HG02623 (cell line): ENCODE data around the gene ADAMTS17.

ENCODE experiments used
- ATAC-seq: cut with Tn5 transposase; IDR thresholded peaks from one replicate; pipeline ENCODE4 v1.9.1; 2021; ENCODE audit warnings: moderate library complexity; ENCODE audit not compliant: unreplicated experiment

The ADAMTS17 gene

DNA sequence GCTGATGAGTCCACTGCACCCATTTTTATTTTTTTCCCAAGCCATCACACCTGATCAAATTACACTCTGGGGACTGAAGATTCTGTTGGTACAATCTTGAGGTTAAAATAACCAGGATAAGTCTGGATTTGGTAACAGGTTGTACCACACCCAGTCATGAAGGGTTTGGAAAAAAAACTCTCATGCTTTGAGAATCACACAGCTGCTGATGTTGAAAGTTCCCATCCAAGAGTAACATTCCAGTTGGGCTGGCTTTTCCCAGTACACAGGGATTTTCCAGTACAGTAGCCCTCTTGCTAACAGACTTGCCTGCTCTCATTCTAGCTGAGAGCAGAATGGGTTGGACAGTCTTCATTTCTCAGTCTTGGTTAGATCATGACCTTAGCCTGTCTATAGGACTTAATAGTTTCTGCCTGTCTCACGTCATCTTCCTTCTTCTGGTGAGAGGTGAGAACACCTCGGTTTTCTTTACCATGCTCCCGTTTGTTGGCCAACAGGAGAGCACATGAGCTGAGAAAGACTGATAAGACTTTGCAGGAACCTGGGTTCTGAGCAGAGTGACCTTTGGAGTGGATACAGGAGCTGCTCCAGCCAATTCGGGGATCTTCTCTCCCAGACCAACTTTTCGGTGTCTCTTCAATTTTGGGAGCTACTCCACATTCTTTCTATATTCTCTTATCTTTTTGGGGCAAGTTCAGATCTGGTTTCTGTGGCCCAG lies 308.5 kb downstream of the ADAMTS17 start:
- no peak for ATAC-seq

DNA sequence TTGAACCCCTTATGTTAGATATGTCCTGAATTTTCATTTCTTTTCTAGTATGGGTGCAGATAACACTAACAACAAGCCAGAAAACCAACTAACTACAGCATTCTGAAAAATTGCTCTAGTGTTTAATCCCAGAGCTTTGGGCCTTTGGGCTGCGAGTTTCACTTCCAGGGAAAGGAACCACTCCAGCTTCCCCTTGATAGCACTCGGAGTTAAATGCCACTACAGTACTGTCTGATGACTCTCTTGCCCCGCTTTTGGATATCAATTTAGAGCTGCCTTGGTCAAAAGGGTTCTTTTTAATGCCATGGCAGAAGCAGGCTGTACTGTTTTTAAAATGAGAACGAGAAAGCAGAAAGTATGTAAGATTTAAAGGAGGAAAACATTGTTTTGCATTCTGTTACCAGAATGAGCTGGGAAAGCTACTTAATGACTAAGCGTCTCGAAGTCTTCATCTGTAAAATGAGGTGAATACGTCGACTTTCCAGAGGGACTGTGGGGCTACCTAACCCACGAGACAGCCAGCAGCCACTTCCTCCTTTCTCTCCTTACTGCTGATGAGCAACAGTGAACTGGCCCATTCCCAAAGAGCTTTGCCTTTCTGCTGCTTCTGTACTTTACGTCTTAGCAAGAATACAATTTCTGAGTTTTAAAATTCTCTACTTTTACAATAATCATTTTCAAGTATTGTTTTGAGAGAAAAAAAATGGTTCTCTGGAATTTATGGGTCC lies 309.3 kb downstream of the ADAMTS17 start:
- ATAC-seq: no peak

DNA sequence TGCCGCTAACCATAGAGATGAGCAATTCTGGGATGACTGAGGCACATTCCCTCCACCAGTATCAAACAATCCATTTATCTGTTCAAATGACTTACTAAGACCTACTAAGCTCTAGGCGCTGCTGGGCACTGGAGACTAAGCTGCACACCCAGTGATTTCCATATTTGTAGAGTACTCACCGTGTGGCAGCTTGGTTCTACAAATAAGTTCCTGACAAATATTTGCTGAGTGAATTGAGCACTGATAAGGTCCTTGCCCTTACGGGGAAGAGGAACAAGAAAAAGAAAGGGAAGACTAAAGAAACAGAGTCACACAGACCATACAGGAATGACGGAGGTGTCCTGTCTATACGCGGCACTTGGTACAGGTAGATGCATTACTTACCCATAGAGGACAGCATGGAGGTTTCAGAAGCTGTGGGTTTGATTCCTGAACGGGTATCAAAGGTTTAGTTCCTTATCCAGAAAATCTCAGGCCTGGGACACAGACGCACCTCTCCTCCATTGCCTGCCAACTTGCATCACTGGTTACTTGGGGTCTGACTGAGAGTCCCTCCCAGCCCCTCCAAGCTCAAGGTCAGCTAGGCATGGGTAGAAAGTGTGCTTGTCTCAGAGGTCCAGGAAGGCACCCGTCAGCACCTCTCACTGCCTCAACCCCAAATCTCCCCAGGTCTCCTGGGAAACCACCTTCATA lies 310.0 kb downstream of the ADAMTS17 start:
- no peak for ATAC-seq

DNA sequence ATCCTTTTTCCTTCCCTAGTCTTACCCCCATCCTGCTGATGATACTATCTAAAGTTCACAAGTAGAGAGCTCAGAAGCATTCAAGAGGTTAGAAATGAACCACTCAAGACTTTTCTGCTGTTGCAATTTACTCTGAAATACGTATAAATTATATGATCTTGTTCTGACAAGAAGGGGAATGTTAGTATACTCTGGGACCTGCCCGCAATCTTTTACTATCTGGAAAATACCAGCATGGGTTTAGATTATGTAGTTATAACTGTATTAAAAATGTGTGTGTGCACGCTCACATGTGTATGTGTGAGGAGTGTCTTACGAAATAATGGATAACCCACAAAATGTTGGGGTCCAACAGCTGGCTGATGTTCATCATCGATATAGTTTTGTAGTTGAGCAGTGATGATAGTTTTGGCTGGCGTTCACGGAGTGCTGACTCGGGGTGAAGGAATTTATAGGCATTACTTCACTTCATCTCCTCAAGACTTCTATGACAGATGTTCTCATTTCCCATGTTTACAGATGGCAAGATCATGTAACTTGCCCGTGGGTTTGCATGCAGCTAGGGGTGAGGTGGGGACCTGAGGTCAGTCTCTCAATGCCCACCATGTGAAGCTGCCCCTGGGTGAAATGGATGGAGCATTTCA lies 311.1 kb downstream of the ADAMTS17 start:
- ATAC-seq: no peak

DNA sequence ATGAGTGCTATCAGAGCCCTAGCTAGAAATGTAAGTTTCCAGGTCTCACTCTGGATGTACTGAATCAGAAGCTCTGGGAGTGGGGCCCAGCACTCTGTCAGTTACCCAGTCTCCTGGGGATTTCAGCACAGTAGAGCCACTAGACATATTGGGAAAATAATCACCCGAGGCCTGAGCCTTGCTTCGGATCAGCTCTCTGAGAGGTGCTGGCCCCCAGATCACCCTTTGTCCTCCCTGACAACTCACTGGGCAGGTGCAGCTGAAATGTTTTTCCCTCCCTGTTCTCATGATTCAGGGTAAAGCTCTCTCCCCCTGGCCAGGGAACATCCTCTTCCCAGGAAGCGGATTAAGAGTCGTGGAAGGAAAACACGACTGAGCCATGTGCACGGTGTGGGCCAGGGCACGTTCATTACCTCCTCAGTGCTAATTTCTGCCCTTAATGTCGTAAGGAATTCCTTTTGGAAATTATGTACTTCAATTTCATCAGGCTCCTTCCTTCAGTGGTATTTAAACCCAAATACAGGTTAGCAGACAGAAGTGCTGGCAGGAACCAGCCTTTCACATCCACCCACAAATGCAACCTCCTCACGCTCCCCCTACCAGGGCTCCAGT lies 311.8 kb downstream of the ADAMTS17 start:
- ATAC-seq: no peak

- ATAC-seq: no peak
Measured at GRCh38 chr15:100029045-100029444, 312.7 kb downstream of the ADAMTS17 start.

DNA sequence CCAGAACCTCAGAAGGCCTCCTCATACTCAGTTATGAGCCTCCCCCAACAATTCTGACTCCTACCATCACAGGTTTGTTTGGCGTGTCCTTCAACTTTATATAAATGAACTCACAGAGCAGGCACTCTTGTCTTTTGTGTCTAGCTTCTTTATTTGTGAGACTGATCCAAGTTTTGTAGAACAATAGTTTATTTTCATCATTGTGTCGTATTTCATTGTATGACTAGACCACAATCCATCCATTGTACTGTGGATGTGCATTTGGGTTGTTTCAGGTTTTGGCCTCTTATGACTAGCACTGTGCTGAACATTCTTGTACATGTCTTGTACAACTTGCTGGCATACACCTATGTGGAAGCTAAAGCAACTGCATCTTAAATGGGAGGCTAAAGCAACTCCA lies 315.7 kb downstream of the ADAMTS17 start:
- ATAC-seq: no peak

DNA sequence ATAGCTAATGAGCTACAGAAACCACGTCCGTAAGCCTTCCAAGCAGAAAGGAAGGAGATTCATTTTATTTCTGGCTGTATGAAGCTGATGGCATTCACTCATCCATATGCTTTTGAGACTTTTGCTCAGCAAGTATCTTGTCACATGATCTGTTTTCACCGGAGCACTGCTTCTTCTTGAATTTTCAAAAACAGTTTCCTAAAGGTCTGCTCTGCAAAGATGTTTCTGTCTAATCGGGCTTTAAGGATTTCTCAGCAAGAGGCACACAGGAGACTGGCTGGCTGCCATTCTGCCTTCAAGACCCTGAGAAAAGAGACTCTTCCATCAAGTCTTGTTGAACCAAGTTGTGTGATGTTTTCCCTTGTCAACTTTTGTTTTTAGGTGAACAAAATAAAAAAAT lies 319.0 kb downstream of the ADAMTS17 start:
- no peak for ATAC-seq

- ATAC-seq: no peak
Measured at GRCh38 chr15:100022391-100022790, 319.4 kb downstream of the ADAMTS17 start.

DNA sequence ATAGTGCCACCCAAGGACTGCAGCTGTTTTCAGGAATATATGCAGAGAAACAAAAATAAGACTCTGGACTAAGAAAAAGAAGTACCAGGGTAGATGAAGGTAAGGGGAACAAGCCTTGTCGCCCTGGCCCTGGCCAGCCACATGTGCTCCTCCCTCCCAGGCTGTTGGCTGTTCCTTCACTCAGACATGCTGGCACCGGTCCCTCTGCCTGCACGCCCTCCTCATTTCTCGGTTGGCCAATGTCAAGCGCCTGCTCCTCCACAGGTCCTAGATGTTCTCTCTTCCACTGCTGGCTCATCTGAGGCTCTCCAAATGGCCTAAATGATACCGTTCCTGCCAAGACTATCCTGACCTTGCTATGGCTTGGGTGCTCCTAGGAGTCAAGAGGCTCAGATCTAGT lies 320.1 kb downstream of the ADAMTS17 start:
- ATAC-seq: no peak

DNA sequence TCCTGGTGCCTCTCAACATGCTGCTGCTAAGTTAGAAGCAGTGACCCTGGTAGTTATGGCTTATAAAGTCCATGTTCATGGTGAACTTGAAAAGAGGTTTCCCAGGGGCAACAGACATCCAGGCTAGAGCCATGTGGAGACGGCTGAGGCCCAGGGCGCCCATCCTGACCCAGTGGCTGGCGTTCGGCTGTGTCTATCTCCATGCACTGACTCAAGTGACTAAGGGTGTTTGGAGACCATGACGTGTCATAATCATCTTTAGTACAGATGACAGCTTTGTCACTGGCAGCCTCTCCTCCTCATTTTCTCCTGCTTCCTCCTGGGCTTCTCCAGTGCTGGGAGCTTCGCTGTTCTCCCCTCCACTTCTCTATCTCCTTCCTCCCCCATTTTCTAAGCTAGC lies 321.2 kb downstream of the ADAMTS17 start:
- ATAC-seq: no peak

DNA sequence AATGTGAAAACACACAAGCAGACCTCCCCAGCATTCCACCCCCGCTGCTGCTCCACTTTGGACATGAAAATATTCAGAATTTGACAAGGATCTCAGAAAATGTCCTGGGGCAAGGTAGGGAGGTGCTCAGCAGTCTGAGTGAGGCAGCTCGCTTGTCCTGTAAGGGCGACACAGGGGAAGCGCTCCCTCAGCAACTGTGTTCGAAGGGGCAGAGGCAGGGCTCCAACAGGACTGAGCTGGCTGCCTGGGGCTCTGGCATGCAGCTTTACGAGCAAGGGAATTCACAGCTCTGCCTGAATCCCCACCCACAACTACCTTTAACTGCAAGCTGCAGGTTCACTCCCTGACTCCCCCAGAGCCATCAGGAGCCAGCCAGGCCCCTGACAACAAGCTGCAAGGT lies 321.6 kb downstream of the ADAMTS17 start:
- ATAC-seq: no peak

GRCh38 chr15:100019601-100020000 lies 322.2 kb downstream of the ADAMTS17 start:
- no peak for ATAC-seq

- no peak for ATAC-seq
Measured at GRCh38 chr15:100018191-100018590, 323.6 kb downstream of the ADAMTS17 start.

GRCh38 chr15:100017140-100017539 lies 324.6 kb downstream of the ADAMTS17 start:
- no peak for ATAC-seq

GRCh38 chr15:100016632-100017031 lies 325.1 kb downstream of the ADAMTS17 start:
- ATAC-seq: no peak

DNA sequence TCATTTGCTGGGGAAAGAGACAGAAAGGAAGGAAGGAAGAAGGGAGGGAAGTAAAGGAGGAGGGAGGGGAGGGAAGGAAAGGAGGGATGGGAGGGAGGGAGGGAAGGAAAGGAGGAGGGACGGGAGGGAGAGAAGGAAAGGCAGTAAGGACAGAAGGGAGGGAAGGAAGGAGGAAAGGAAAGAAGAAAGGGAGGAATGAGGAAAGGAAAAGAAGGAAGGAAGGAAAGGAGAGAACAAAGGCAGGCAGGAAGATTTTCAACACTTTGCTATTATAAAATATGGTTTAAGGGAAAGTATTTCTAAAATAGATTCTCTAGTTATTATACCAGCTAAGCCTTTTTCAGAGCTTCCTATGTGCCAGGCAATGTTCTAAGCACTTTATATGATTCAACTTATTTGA lies 330.5 kb downstream of the ADAMTS17 start:
- no peak for ATAC-seq

GRCh38 chr15:100009372-100009771 lies 332.4 kb downstream of the ADAMTS17 start:
- ATAC-seq: no peak

- ATAC-seq: no peak
Measured at GRCh38 chr15:100008258-100008657, 333.5 kb downstream of the ADAMTS17 start.

DNA sequence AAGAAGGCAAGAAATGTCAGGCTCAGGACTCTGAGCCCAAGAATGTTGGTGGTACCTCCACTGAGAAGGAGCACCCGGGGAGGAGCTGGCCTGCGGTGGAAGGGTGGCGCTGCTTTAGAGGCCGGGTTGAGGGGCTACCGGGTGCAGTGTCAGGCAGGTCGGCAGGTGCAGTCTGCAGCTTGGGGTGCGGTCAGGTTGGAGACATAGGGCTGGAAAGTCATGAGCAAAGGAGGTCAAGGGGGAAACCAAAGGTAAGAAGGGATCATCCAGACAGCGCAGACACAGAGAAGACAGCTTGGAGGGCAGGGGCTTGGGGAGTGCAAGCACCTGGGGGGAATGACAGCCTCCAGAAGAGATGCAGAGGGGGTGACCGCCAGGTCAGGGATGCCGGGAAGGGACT lies 334.2 kb downstream of the ADAMTS17 start:
- ATAC-seq: no peak

DNA sequence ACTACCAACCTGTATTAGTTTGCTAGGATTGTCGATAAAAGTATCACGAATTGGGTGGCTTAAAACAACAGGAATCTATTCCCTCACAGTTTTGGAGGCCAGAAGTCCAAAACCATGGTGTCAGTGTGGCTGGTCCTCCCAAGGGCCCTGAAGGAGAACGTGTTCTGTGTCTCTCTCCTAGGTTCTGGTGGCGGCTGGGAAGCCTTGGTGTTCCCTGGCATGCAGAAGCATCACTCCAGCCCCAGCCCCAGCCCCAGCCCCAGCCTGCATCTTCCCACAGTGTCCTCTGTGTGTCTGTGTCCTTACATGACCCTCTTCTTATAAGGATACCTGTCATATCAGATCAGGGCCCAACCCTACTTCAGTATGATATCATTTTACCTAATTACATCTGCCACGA lies 336.1 kb downstream of the ADAMTS17 start:
- ATAC-seq: no peak
